ENCODE data around the gene GIMAP7. TPM values are rescaled to one million over a fixed set of nuclear protein-coding genes. Genes with fewer than 3 reads are reported as not detected.

Gene GIMAP7
- total RNA-seq, 3 donors from 2014 or later: 9.4 to 22.1 (median 15.7) TPM

GRCh38 chr7:150565239-150565638, 50.6 kb downstream of the GIMAP7 start:
- intact Hi-C loops (cut with DNase I; ENCODE audit: low total_unique reads): no loop called here
- Histone ChIP-seq H3K27ac (no peak overlapping the region), H3K4me1 (no peaks in the 10 kb centered on the region), H3K9me3 (peaks cover 3 to 10% of the 10 kb centered on the region in 2 donors), H3K36me3 (no peaks in the 10 kb centered on the region), H3K27me3 (no peaks in the 10 kb centered on the region), H3K4me3 (no peak overlapping the region)
- no peak for DNase-seq (ENCODE audit: low spot score in 2 of 2)
- TF ChIP-seq CTCF (IDR thresholded peaks at IDR 0.05) (no peak), POLR2A (IDR thresholded peaks at IDR 0.05) (no peak), POLR2AphosphoS5 (IDR thresholded peaks at IDR 0.05) (no peak)

- TF ChIP-seq POLR2A (IDR thresholded peaks at IDR 0.05) (no peak), POLR2AphosphoS5 (IDR thresholded peaks at IDR 0.05) (no peak), CTCF (IDR thresholded peaks at IDR 0.05) (no peak)
- H3K4me1 ChIP-seq: no peaks in the 10 kb centered on the region
- H3K4me3 ChIP-seq: no peak overlapping the region
- no peak overlapping the region for H3K27ac ChIP-seq
- H3K27me3 ChIP-seq: no peaks in the 10 kb centered on the region
- intact Hi-C loops (cut with DNase I; ENCODE audit: low total_unique reads): no loop called here
- H3K36me3 ChIP-seq: no peaks in the 10 kb centered on the region
- peaks cover 0 to under 1% of the 10 kb centered on the region in 2 donors for H3K9me3 ChIP-seq
- DNase-seq (ENCODE audit: low spot score in 2 of 2): no peak
These were observed 51.5 kb downstream of the GIMAP7 start for GRCh38 chr7:150566123-150566522.

- no peaks in the 10 kb centered on the region for H3K27me3 ChIP-seq
- H3K4me3 ChIP-seq: no peak overlapping the region
- no peak overlapping the region for H3K27ac ChIP-seq
- no peaks in the 10 kb centered on the region for H3K4me1 ChIP-seq
- H3K9me3 ChIP-seq: no peaks in the 10 kb centered on the region
- TF ChIP-seq CTCF (IDR thresholded peaks at IDR 0.05) (no peak), POLR2A (IDR thresholded peaks at IDR 0.05) (no peak), POLR2AphosphoS5 (IDR thresholded peaks at IDR 0.05) (no peak)
- intact Hi-C loops (cut with DNase I; ENCODE audit: low total_unique reads): no loop called here
- no peak for DNase-seq (ENCODE audit: low spot score in 2 of 2)
- no peaks in the 10 kb centered on the region for H3K36me3 ChIP-seq
These were observed 51.9 kb downstream of the GIMAP7 start for GRCh38 chr7:150566572-150566971.

- H3K27ac ChIP-seq: peak within 1 kb of the TSS; percentile 1 to 78
- no peak for DNase-seq (ENCODE audit: low spot score in 2 of 2)
- intact Hi-C loops (cut with DNase I; ENCODE audit: low total_unique reads): no loop called here
These were observed 52.5 kb downstream of the GIMAP7 start, which contains the start of gene GIMAP4 for GRCh38 chr7:150567169-150567568. Gene GIMAP4 (plus strand): TSS chr7:150567390. CDS start chr7:150569902, 2,512 bp downstream.

GRCh38 chr7:150567871-150568301, 53.2 kb downstream of the GIMAP7 start:
- Histone ChIP-seq H3K27ac (peak overlapping the region; percentile 1 to 78), H3K4me3 (peak overlapping the region; percentile 40 to 63 (median 44)), H3K36me3 (no peaks in the 10 kb centered on the region), H3K9me3 (no peaks in the 10 kb centered on the region), H3K27me3 (no peaks in the 10 kb centered on the region), H3K4me1 (no peaks in the 10 kb centered on the region)
- TF ChIP-seq POLR2A (IDR thresholded peaks at IDR 0.05): no peak
- intact Hi-C loops (cut with DNase I; ENCODE audit: low total_unique reads): no loop called here
- DNase-seq (ENCODE audit: low spot score in 2 of 2): no peak

More at GRCh38 chr7:150567169-150567568, 52.5 kb downstream of the GIMAP7 start, which contains the start of gene GIMAP4:
- Histone ChIP-seq H3K36me3 (no peaks in the 10 kb centered on the region), H3K4me3 (peak within 1 kb of the TSS; percentile 40 to 63 (median 44)), H3K4me1 (no peaks in the 10 kb centered on the region), H3K9me3 (no peaks in the 10 kb centered on the region), H3K27me3 (no peaks in the 10 kb centered on the region)
- TF ChIP-seq POLR2AphosphoS5 (IDR thresholded peaks at IDR 0.05) (no peak), POLR2A (IDR thresholded peaks at IDR 0.05) (no peak), CTCF (IDR thresholded peaks at IDR 0.05) (no peak)

Measured in breast epithelium (tissue), 4 donors.